Stimulated activated naive CD4-positive, alpha-beta T cell (primary cell): Measurements from ENCODE around the gene SCAND1.
"Not testable (repeated sequence)": the region's sequence is repeated elsewhere in the genome, so short reads cannot be mapped to it uniquely, and the experiment has no call there.

Source experiments
- DNase-seq, 6 experiments: peaks; one replicate each; lab custom pipeline; 2025; lab: John Stamatoyannopoulos, UW

Gene SCAND1

GRCh38 chr20:35959291-35959690 is 5.0 kb upstream of the SCAND1 start:
- not testable (repeated sequence) for DNase-seq

GRCh38 chr20:35956616-35957015 is 2.3 kb upstream of the SCAND1 start:
- DNase-seq = no peak

GRCh38 chr20:35954907-35955251 is 577 bp upstream of the SCAND1 start:
- DNase-seq = peak in 2 of 6 experiments; percentile 54 to 64

- DNase-seq = peak; percentile 65 to 89 (median 76)
Observed at GRCh38 chr20:35953387-35954199, 709 bp downstream of the SCAND1 start.

- no peak for DNase-seq
Observed at GRCh38 chr20:35952480-35953386, 1.6 kb downstream of the SCAND1 start.

DNA sequence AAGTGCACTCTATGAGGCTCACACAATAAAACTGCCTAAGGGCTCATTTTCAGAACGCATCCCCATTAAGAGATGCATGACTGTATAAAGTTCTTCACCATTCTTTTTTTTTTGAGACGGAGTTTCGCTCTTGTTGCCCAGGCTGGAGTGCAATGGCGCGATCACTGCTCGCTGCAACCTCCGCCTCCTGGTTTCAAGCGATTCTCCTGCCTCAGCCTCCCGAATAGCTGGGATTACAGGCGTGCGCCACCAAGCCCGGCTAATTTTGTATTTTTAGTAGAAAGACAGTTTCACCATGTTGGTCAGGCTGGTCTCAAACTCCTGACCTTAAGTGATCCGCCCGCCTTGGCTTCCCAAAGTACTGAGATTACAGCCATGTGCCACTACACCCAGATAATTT is 2.2 kb downstream of the SCAND1 start:
- DNase-seq = peak in 1 of 6 experiments; percentile 6

GRCh38 chr20:35950093-35950492 is 4.2 kb downstream of the SCAND1 start:
- no peak for DNase-seq

- DNase-seq = no peak
Observed at GRCh38 chr20:35947907-35948306, 6.4 kb downstream of the SCAND1 start.

GRCh38 chr20:35947489-35947888 is 6.8 kb downstream of the SCAND1 start:
- DNase-seq = peak in 1 of 6 experiments; percentile 1

GRCh38 chr20:35942243-35942642 is 12.1 kb downstream of the SCAND1 start:
- no peak for DNase-seq

DNA sequence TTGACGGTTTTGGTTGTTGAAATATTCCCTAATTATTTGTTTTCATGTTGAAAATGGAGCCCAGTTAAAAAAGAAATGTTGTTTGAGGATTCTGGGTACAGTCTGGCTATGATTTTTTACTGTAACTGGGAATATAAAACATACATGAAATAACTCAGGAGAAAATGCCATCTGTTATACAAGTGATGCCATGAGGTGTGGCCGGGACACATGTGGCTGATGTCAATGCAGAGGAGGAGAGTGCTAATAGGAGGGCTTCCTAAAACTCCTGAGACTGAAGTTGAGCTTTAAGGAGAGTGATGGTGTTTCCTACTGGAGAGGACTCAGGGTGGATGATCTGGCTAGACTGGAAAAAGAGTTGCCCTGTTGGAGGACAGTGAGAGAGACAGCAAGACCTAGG is 12.7 kb downstream of the SCAND1 start:
- DNase-seq = no peak

- DNase-seq = no peak
Observed at GRCh38 chr20:35939264-35939663, 15.0 kb downstream of the SCAND1 start.

DNA sequence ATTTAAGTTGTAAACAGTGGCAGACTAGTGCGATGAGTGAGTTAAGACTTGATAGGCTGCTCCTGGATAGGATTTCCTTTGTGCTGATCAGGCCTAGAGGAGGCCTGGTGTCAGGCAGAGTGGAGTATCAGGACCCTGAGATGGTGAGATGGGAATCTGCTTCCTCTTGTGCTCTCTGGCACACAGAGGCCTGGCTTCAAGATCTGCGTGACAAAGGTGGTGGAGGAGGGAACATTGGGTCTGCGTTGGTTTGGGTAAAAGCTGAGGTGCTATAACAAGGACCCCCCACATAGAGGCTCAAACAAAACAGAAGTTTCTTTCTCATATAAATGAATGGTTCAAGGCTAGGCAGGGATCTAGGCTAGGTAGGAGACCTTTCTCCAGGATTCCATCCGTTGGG is 20.3 kb downstream of the SCAND1 start:
- DNase-seq = no peak

- DNase-seq = no peak
Observed at GRCh38 chr20:35929301-35929700, 25.0 kb downstream of the SCAND1 start.

- DNase-seq = no peak
Observed at GRCh38 chr20:35920523-35920922, 33.8 kb downstream of the SCAND1 start.

DNA sequence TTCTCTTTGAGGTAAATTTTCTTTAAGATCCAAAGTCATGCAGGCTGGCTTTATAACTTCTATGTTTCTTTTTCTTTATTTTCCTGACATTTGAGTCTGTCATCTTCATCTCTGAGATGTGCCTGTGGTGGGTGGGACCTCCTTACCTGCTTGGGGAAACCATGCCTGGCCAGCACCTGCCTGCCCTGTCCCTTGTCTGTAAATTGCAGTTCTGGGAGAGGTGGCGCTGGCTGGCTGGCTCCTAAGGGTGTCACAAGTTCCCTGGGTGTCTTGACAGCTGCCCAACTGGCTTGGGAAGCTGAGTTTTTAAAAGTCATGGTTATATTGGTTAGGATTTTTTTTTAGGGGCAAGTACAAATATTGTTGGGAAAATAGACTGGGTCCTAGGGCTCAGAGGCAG is 36.3 kb downstream of the SCAND1 start:
- DNase-seq = no peak

DNA sequence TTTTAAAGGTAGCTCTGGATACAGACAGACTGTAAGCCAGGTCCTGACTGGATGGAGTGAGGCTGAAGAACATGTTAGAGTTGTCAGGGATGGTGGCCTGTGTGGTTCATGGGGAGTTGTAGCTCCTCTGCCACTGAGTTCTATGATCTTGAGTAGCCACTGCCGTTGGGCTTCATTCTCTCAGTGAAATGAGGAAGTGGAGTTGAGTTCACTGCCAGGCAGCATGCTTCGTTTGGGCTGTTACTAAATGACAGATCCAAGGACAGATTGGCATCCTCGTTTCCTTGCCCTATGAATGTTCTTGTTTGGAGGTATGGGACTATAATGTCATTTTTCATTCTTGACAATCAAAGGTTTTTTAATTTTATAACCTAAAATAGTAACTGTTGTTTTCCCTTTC is 37.2 kb downstream of the SCAND1 start:
- DNase-seq = no peak

DNA sequence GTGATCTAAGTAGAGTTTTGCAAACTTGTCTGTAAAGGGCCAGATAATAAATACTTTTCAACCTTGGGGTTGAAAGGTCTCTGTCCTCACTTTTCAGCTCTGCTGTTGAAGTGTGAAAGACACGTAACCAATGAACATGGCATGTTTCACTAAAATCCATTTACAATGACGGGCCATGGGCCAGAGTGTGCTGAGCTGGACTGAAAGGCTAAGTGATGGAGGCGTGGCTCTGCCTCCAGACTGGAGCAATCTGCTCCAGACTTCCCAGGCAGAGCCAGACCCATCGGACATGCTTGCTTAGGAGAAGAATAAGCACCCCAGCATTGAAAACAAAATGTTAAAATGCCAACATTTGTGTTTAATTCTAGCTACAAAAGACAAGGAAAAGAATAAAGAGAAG is 41.4 kb downstream of the SCAND1 start:
- DNase-seq = no peak

DNA sequence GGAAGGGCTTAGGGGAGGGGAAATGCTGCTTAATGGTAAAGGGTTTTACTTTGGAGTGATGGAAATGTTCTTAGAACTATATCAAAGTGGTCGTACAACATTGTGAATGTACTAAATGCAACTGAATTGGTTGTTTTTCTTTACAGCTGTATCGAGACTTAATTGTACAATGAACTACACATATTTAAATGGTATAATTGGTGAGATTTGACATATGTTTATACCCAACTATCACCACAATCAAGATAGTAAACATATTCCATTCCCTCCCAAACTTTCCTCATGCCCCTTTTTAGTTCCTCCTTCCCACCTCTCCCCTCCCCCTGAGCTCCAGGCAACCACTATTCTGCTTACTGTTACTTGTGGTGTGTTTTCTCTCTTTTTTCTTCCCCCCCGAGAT is 44.0 kb downstream of the SCAND1 start:
- DNase-seq = no peak

- no peak for DNase-seq
Observed at GRCh38 chr20:35909796-35910195, 44.5 kb downstream of the SCAND1 start.

DNA sequence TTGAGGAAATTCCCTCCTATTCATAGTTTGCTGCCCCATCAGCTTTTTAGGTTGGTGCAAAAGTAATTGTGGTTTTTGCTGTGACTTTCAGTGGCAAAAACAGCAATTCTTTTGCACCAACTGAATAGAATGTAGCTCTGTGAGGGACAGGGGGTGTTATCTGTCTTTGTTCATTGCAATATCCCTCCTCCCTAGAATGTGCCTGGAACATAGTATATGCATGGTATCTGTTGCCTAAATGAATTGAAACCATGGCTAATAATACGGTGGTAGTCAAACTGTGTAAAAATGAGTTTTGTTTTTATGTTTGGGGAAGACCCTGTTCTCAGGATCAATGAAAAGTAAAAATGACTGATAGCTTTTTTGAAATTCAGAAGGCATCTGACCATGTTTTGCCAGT is 45.1 kb downstream of the SCAND1 start:
- DNase-seq = no peak

DNA sequence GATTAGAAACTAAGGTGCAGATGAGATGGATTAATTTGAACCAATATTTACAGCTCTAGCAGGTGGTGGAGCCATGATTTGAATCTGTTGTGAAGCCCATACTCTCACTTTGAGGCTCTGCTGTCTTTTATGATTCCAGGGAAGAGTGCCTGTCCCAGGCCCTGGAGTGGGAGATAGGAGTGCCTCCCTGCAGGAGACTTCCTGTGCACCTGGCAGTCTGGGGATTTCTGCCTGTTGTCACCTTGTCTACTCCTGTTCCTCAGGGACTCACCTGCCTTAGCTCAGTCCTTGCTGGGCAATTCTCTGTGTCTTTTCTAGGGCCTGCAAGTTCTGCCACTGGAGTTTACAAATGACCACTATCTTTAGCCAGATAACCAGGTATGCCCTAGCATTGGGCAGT is 46.3 kb downstream of the SCAND1 start:
- no peak for DNase-seq

DNA sequence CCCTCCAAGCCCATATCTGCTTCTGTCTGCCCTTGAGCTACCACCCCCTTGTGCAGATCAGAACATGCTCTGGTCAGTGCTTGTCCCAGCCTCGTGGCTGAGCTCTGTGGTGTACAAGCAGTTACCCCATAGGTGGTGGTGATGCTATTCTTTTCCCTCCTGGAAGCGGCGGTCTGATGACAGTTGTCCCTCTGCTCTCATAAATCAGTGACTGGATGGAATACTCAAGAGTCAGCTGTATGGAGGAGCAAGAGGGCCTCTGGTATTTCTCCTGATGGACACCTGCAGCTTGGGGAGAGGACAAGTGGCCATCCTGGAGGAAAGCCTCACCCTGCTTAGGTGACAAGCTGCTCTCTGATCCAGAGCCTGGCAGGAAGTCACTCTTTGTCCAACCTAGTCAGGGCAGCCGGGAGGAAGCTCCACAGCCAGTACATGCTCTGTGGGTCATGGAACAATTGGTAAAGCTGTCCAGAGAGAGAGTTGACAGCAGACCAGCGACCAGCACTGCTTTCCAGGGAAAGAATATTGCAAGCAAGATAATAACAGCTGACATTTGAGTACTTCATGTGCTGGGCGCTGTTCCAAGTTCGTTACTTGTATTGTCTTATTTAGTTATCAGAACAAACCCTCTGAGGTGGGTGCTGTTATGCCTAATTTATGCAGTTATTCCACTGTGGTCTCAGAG is 47.1 kb downstream of the SCAND1 start:
- DNase-seq = no peak
